ENCODE data around the gene DIS3L.

Gene DIS3L

DNA sequence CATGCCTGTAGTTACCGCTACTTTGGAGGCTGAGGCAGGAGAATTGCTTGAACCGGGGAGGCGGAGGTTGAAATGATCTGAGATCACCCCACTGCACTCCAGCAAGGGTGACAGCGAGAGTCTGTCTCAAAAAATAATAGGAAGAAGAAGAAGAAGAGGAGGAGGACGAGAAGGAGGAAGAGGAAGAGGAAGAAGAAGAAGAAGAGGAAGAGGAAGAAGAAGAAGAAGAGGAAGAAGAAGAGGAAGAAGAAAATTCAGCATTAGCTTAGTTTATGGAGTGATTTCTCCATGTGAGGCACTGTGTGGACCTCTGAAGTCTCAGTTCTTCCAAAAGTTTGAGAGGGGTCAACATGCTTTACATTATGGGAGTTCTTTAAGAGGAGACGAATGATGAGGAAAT lies 22.4 kb upstream of the DIS3L start:
- no peak for DNase-seq (ENCODE audit: low read depth, low spot score)
- H3K4me3 ChIP-seq (ENCODE audit: low read length): no peak overlapping the region

DNA sequence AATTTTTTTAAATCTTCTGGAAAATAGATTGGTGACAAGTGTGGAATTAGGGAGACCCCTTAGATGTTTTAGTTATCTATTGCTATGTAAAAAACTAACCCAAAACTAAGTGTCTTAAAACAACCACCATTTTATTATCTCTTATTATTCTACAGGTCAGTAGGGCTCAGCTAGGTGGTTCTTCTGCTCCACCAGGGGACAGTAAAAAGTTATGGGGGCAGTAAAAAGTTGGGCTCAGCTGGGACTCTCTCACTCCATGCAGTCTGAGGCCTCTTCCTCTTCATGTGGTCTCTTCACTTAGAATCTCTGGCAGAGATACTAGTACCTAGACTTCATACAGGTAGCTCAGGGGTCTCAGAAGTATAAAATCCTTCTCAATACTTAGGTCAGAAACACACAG lies 18.0 kb upstream of the DIS3L start:
- no peak overlapping the region for H3K4me3 ChIP-seq (ENCODE audit: low read length)
- DNase-seq (ENCODE audit: low read depth, low spot score): no peak

DNA sequence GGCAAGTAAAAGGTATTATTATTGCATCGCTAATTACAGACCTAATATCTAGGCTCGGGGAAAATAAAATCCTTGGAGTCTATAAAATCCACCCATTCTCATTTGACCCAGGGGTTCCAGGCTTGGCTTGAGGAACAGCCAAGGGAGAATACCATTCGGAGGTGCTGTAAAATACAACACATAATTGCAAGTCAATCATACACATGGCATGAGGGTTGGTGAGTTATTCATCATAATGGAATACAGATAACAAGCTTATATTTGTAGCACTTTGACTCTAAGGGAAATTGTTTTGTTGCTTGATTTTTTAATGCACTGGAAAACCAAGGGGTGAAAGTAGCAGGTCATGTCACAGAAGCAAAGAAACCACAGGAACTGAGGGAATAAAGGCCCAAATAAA lies 16.8 kb upstream of the DIS3L start:
- DNase-seq (ENCODE audit: low read depth, low spot score): no peak

DNA sequence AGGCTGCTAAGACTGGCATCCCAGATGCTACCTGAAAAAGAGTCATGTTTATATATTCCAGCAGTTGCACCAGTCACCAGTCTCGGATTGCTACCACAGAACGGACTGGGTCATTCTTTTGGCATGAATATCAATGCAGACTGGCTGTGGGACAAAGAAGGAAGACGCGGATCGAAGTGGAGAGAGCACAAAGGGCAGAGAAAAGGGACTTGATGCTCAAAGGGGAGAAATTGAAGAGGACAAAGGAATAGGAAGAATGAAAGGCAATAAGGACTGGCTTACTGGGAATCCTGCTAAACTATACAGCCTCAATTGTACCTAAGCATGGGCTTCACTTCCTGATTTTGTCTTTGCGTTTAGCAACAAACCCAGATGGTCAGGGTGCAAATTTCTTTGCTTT lies 15.3 kb upstream of the DIS3L start:
- DNase-seq (ENCODE audit: low read depth, low spot score): no peak
- no peak overlapping the region for H3K4me3 ChIP-seq (ENCODE audit: low read length)

More for the DNA sequence above, 16.8 kb upstream of the DIS3L start:
- no peak overlapping the region for H3K4me3 ChIP-seq (ENCODE audit: low read length)

DNA sequence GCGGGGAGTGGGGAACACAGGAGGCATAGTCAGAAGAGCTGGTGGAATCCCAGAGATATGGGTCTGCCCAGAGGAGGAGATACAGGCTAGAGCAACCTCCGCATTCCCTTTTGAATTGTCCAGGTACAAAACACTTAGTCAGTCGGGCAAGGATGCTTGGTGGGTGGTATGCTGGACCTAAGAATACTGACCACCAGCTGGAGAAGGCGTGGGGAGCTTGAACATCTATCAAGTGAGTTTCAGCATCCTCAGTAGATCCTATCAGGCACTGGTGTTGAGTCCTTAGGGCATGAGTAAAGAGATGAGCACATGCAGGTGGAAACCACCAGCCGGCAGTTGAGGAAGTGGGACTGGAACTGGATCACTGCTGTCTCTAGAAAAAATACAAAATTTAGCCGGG lies 14.7 kb upstream of the DIS3L start:
- H3K4me3 ChIP-seq (ENCODE audit: low read length): no peak overlapping the region
- no peak for DNase-seq (ENCODE audit: low read depth, low spot score)

DNA sequence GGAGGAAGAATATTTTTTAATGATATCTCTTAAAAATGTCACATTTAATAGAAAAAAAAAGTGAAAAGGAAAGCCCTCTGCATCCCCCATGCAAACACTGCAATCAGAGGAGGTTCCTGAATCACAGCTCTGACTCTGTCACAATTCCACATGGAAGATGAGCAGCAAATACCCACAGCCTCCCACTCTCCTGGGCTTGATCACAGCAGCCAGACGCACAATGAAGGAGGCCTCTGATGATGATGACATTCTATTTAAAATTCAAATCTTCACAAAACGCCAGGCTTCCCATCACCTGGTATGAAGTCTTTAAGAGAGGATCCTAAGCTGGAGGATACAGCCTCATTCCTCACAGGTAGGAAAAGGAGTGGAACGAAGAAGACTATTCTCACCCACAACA lies 9.1 kb upstream of the DIS3L start:
- no peak for DNase-seq (ENCODE audit: low read depth, low spot score)

DNA sequence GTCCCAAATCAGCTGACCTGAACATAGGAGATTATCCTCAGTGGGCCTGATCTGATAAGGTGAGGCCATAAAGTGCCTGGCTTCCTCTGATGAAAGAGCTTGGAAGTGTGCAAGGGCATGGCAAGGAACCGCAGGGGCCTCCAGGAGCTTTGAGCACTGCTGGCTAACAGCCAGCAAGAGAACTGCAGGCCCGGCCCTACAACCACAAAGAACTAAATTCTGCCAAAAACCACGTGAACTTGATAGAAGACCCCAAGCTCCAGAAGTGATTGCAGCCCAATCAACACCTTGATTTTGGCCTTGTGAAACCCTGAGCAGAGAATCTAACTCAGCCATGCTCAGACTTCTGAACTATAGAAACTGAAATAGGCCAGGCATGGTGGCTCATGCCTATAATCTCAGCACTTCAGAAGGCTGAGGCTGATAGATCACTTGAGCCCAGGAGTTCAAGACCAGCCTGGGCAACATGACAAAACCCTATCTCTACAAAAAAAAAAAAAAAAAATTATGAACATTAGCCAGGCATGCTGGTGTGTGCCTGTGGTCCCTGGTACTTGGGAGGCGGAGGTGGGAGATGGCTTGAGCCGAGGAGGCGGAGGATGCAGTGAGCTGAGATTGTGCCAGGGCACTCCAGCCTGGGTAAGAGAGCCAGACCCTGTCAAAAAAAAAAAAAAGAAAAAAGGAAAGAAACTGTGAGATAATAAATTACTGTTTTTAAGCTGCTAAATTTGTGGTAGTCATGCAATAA lies 7.7 kb upstream of the DIS3L start:
- DNase-seq (ENCODE audit: low read depth, low spot score): peak; percentile 58
- no peak overlapping the region for H3K4me3 ChIP-seq (ENCODE audit: low read length)

More for the DNA sequence above, 9.1 kb upstream of the DIS3L start:
- H3K4me3 ChIP-seq (ENCODE audit: low read length): no peak overlapping the region

DNA sequence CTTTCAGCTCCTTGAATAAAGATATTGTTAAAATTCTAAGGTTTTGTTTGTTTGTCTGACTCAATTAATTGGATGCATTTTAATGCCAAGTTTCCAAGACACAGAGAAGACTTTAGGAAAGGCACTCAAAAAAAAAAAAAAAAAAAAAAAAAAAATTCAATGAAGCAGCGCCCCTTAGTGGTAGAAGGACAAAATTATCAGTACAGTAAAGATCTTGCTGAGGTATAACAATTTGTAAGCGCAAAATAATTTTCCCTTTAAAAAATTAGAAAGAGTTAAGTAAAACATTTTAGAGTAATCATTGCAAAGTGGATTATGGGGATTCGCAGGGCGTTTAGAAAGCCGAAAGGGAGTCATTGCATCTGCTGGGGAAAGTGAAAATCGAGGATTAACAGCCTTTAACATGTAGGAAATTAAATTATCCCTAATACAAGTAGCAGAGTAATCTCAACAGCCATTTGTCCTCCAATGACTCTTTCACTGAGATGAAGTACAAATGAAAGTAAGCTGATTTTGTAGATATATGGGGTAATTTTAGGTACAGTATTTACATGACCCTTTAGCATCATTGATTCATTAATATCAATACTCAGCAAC lies 5.8 kb upstream of the DIS3L start:
- peak; percentile 33 for DNase-seq (ENCODE audit: low read depth, low spot score)
- no peak overlapping the region for H3K4me3 ChIP-seq (ENCODE audit: low read length)

DNA sequence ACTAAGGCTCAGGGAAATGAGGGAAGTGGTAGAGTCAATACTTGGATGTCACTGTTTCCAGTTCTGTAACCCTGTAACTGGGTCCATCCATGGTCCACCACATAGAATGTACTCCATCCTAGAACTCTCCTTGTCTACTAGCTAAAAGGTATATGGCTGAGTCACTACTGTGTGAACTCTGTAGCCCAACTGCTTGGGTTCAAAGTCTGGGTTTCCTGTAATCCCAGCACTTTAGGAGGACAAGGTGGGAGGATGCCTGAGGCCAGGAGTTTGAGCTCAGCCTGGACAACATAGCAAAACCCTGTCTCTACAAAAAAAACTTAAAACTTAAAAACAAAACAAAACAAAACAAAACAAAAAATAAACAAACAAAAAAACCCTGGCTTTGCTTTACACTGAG lies 5.3 kb upstream of the DIS3L start:
- no peak for DNase-seq (ENCODE audit: low read depth, low spot score)
- H3K4me3 ChIP-seq (ENCODE audit: low read length): no peak overlapping the region

DNA sequence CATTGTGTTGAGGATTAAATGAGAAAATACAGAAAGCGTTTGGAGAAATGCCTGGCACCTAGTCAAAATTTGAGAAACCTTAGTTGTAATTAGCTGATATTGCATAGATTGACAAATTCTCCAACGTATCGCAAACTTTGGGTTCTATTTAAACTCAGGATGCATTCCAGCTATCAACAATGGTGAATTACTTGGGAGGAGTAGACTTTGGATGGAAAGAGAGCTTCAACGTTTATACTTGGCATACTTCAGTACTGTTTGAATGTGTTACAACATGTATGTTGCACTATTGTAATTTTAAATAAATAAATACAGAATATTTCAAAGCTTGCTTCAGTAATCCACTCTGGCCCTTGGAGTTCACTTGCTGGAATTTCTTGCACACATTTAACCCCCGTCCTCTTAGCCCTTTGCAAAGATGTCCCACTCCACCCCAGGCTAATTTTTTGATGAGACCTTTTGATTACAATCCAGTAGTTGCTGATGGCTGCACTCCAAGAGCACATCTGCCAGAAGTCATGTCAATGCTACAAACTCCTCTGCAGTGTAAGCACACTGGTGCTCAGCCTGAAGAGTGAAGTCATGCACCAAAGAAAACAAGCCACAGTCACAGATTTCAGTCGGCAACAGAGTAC lies 4.7 kb upstream of the DIS3L start:
- DNase-seq (ENCODE audit: low read depth, low spot score): no peak
- no peak overlapping the region for H3K4me3 ChIP-seq (ENCODE audit: low read length)

DNA sequence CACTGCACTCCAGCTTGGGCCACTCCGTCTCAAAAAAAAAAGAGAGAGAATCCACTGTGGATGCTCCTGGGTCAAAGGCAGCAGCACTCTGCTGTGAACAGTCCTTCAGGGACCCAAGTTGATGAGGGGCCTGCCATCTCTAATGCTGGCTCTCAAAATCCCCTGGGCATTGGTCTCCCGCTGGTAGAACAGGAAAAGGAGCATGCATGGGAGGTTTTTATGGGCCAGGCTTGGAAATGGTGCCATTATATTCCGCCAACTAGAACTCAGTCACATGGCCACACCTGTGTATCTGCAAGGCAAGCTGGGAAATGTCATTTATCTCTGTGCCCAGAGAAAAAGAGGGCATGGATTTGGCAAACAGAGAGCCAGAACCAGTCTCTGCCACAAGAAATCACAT lies 3.4 kb upstream of the DIS3L start:
- DNase-seq (ENCODE audit: low read depth, low spot score): no peak

DNA sequence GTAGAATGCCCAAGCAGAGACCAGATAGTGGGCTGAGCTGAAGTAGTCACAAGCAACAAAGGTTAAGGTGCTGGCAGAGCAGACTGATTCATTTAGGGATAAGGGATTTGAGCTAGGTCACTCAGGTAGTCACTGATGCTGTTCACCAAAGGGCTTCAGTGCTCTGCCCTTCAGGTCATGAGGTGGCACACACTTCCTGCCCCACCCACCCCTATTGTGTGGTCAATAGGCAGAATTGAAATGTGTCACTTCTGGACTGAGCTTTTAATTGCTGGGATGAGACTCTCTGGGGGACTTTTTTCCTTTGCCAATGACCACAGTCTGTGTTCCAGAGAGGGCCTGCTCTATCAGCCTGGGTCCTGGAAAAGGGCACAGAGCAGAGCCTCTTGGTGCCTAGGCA lies 2.9 kb upstream of the DIS3L start:
- no peak overlapping the region for H3K4me3 ChIP-seq (ENCODE audit: low read length)
- no peak for DNase-seq (ENCODE audit: low read depth, low spot score)

More for the DNA sequence above, 3.4 kb upstream of the DIS3L start:
- no peak overlapping the region for H3K4me3 ChIP-seq (ENCODE audit: low read length)

DNA sequence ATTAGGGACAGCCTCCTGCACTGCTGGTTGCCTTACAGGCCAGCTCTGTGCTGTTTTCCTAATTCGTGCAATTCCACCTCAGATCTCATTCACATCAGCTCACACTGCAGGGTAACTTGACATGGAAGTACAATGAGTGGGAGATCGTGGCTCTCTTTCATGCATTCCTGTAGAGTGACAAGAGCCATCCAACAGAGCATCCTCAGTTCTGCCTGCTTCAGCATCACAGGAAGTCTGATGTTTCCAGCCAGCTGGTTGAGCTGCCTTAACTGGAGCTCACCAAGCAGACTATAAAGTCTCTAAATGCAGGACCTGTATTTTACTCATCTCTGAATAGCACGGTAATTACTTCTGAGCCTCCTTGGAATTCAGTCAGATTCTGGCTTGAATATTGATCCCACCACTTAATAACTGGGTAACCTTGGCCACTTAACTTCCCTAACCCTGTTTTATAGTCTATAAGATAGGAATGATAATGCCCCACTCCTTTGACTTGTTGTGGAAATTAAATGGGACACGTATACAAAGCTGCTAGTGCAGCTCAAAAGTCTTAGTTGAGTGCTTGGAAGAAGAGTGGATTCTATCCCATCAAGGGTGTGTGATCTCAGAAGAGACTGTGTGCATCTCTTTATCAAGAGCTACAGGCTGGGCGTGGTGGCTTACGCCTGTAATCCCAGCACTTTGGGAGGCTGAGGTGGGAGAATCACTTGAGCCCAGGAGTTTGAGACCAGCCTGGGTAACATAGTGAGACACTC lies 1.4 kb upstream of the DIS3L start:
- no peak overlapping the region for H3K4me3 ChIP-seq (ENCODE audit: low read length)
- peak; percentile 35 for DNase-seq (ENCODE audit: low read depth, low spot score)

DNA sequence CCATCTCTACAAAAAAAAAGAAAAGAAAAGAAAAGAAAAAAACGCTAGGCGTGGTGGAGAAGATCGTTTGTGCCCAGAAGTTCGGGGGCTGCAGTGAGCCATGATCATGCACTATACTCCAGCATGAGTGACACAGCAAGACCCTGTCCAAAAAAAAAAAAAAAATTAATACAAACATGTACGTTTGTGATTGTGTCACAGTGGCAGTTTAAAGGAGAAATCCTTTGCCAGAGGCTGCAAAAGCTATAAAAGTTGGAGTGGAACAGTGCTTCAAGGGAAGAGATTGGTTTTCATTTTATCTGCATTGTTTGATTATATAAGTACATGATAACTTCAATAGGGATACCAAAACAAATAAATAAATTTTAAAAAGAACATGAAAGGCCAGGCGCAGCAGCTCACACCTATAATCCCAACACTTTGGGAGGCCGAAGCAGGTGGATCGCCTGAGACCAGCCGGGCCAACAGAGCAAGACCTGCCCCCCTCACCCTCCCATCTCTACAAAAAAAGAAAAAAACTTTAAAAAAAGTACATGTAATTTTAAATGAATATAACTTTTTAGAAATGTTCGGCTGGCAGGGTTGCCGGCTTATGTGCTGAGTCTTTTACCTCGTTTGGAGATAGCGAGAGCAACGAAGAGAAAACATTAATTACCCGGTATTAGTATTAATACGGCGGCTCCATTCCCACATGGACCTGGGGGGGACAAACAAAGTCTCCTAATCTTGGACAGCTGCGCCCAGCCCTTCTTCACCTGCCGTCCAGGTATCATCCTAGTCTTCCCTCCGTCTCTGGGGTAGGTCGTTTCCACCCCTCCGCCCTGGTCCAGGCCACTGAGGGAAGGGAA lies 573 bp upstream of the DIS3L start:
- H3K4me3 ChIP-seq (ENCODE audit: low read length): peak overlapping the region; percentile 72
- no peak for DNase-seq (ENCODE audit: low read depth, low spot score)

DNA sequence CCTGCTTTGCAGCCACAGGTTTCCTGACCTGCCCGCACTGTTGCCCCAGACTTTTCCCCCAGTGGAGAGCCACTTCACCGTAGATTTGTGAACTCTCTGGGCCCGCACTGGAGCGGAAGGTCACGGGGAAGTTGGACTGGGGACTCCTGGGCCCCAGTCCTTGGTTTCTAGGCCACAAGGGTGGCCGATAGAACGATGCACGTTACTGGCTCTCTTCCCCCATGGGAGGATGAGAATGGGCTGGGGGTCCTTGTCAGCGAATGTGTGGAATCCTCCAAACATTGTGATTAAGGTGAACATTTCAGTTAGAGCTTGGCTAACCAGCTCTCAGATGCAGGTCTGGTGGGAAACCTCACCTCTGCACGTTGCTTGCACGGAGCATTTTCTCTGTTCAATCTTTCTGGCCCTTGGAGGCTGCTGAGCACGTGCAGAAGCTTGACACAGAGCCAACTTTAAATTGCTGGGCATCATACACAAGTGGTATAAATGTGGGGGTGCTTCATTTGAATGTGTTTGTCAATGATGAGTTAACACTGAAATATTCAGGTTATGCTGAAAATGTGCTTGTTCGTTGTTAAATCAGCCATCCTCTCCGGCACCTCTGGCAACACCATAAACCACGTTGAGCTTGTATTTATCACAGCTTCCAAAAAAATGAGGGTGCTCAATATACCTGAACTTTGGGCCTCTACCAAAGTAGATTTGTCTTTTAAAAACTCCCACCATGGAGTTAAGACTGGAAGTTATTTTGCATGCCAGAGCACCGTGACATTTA lies 976 bp downstream of the DIS3L start:
- DNase-seq (ENCODE audit: low read depth, low spot score): peak; percentile 53
- peak overlapping the region; percentile 72 for H3K4me3 ChIP-seq (ENCODE audit: low read length)

DNA sequence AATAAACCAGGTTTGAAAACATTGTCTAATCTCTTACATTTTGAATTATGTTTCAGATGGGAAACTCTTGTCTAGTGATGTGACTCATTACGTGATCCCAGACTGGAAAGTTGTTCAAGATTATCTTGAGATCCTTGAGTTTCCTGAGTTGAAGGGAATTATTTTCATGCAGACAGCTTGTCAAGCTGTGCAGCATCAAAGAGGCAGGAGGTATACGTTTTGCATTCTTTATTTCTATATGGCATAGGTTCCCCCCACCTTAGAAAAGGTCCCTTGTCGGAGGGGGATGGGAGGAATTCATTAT lies 1.5 kb downstream of the DIS3L start:
- no peak for DNase-seq (ENCODE audit: low read depth, low spot score)
- peak overlapping the region; percentile 72 for H3K4me3 ChIP-seq (ENCODE audit: low read length)

DNA sequence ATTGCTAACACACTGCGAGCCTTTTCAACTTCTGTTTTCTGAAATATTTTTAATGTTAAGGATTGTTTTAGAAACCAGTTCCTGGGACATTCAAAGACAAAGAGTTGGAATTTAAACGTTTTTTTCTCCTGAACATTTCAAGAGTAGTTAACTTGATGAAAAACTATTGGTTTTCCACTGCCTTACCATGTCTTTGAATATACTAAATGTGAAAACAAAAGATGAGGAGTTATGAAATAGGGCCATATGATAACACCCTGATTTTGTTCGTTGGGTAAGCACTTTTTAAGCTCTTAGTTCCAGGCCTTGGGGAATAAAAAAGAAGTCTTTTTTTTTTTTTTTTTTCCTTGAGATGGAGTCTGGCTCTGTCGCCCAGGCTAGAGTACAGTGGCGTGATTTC lies 2.8 kb downstream of the DIS3L start:
- no peak overlapping the region for H3K4me3 ChIP-seq (ENCODE audit: low read length)
- no peak for DNase-seq (ENCODE audit: low read depth, low spot score)

DNA sequence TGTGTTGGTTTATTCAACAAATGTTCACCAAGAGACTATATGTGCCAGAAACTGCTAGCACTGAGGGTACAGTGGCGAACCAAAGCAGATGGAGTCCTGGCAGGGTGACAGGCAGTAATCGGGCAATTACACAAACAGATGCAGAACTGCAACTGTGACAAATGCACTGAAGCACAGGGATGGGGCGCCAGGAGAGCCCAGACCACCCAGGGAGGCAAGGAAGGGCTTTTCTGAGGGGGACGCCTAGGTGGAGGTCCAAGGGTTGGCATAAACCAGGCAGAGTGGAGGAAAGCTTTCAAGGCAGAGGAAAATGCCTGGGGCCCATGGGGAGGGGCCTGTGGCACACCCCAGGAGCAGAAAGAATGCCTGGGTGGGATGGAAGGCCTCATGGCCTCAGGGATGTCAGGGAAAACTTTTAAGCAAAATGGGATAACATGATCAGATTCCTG lies 5.5 kb downstream of the DIS3L start:
- H3K4me3 ChIP-seq (ENCODE audit: low read length): no peak overlapping the region
- no peak for DNase-seq (ENCODE audit: low read depth, low spot score)
